KMS-11 (cell line): ENCODE data around the gene CCDC15.

Experiments
- H2AFZ ChIP-seq: fragments of 200-600 bp; sonication (generic); 2 replicates; pipeline ENCODE4 v1.6.1; 2016; ENCODE audit warnings: antibody characterized with exemption, mixed run types, low read depth
- H3K27ac ChIP-seq: fragments of 200-600 bp; sonication (generic); 2 replicates; pipeline ENCODE4 v1.6.1; 2016; ENCODE audit warnings: mild to moderate bottlenecking, mixed run types
- H3K27me3 ChIP-seq: fragments of 200-600 bp; sonication (generic); 2 replicates; pipeline ENCODE4 v1.6.1; 2017; ENCODE audit warnings: mild to moderate bottlenecking, low read depth, mixed run types, moderate library complexity; ENCODE audit not compliant: insufficient read depth
- H3K36me3 ChIP-seq: fragments of 200-600 bp; sonication (generic); 2 replicates; pipeline ENCODE4 v1.6.1; 2017; ENCODE audit warnings: mild to moderate bottlenecking, mixed run types; ENCODE audit not compliant: insufficient read depth
- H3K4me1 ChIP-seq: fragments of 200-600 bp; sonication (generic); 2 replicates; pipeline ENCODE4 v1.6.1; 2016; ENCODE audit warnings: mild to moderate bottlenecking, low read depth, mixed run types; ENCODE audit not compliant: poor library complexity, severe bottlenecking
- H3K4me2 ChIP-seq: fragments of 200-600 bp; sonication (generic); 2 replicates; pipeline ENCODE4 v1.7.0; 2016; ENCODE audit warnings: mild to moderate bottlenecking, mixed run types
- H3K4me3 ChIP-seq: fragments of 200-600 bp; sonication (generic); IDR thresholded peaks from 2 replicates; pipeline ENCODE4 v1.6.1; 2017; ENCODE audit warnings: low read depth, low read length, mixed read lengths; ENCODE audit not compliant: insufficient read depth
- H3K79me2 ChIP-seq: fragments of 200-600 bp; sonication (generic); 2 replicates; pipeline ENCODE4 v1.6.1; 2016; ENCODE audit warnings: low read depth, mixed run types; ENCODE audit not compliant: insufficient read depth
- H3K9ac ChIP-seq: fragments of 200-600 bp; sonication (generic); 2 replicates; pipeline ENCODE4 v1.6.1; 2016; ENCODE audit warnings: mild to moderate bottlenecking, mixed run types
- H4K20me1 ChIP-seq: fragments of 200-600 bp; sonication (generic); 2 replicates; pipeline ENCODE4 v1.6.1; 2016; ENCODE audit warnings: mild to moderate bottlenecking, mixed run types; ENCODE audit not compliant: insufficient read depth
- TF ChIP-seq, protein P1 (sequence below): fragments of 200-600 bp; sonication (generic); conservative IDR thresholded peaks from 2 replicates; pipeline ENCODE4 v1.6.1; 2017; ENCODE audit warnings: low read depth, mild to moderate bottlenecking, antibody characterized with exemption, low read length, moderate library complexity, mixed read lengths

The CCDC15 gene

DNA sequence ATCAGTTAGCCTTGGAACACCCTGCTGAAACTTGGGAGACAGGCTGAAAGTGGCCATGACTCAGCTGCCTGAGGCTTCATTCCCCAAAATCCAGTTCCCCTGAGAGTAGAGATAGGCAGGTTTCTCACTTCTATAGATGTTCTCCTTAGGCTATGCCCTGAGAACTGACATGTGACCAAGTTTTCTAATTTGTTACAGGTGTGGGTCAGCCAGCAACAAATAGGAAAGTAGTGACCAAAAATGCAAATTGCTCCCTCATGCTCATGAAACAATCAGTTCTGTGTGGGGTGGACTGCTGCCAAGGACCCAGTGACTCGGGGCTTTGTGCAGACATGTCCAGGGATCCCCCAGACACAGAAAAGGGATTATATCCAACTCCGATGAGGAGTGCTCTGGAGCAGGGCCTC lies 7.3 kb upstream of the CCDC15 start:
- H3K27me3 ChIP-seq, result no peaks in the 10 kb centered on the region
- no peak overlapping the region for H3K4me2 ChIP-seq
- no peak overlapping the region for H2AFZ ChIP-seq
- no peaks in the 10 kb centered on the region for H4K20me1 ChIP-seq
- no peaks in the 10 kb centered on the region for H3K36me3 ChIP-seq
- H3K27ac ChIP-seq, result no peak overlapping the region
- H3K9ac ChIP-seq, result no peak overlapping the region
- H3K4me3 ChIP-seq, result no peak overlapping the region
- no peaks in the 10 kb centered on the region for H3K4me1 ChIP-seq
- TF ChIP-seq, protein P1, sequence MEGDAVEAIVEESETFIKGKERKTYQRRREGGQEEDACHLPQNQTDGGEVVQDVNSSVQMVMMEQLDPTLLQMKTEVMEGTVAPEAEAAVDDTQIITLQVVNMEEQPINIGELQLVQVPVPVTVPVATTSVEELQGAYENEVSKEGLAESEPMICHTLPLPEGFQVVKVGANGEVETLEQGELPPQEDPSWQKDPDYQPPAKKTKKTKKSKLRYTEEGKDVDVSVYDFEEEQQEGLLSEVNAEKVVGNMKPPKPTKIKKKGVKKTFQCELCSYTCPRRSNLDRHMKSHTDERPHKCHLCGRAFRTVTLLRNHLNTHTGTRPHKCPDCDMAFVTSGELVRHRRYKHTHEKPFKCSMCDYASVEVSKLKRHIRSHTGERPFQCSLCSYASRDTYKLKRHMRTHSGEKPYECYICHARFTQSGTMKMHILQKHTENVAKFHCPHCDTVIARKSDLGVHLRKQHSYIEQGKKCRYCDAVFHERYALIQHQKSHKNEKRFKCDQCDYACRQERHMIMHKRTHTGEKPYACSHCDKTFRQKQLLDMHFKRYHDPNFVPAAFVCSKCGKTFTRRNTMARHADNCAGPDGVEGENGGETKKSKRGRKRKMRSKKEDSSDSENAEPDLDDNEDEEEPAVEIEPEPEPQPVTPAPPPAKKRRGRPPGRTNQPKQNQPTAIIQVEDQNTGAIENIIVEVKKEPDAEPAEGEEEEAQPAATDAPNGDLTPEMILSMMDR, result no peak
- no peaks in the 10 kb centered on the region for H3K79me2 ChIP-seq

DNA sequence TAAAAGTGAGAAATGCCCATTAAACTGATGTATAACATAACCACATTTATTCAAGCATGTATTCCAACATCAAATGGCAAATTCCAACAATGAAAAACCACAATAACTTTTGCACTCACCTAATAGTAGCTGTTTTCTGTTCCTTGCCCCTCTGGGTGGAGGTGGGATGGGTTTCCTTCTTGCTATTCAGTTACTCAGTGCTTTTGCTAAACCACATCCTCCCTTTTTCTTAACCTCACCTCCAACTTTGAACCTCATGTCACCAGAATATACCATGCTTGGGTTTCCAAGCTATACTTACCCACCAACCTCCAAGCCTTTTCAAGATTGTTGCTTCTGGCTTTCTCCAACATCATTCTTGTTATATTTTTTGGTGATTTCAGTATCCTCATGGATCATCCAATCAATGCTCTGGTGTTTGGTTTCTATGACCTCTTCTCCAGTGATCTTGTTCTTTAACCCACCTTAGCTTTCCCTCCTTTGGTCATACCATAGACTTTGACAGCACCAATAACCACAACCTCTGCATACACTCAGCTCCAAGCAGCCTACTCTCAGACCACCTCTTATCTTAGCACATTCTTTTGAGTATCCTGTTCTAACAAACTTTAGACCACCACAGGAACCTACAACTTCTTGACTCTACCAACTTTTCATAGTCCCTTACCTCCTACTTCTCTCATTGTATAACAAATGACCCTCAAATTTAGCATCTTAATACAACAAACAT lies 3.2 kb upstream of the CCDC15 start:
- H4K20me1 ChIP-seq, result no peaks in the 10 kb centered on the region
- H3K79me2 ChIP-seq, result no peaks in the 10 kb centered on the region
- H3K27me3 ChIP-seq, result no peaks in the 10 kb centered on the region
- H3K27ac ChIP-seq, result no peak overlapping the region
- no peaks in the 10 kb centered on the region for H3K36me3 ChIP-seq
- TF ChIP-seq, protein P1, result no peak
- no peak overlapping the region for H2AFZ ChIP-seq
- no peak overlapping the region for H3K4me2 ChIP-seq
- H3K9ac ChIP-seq, result no peak overlapping the region
- no peak overlapping the region for H3K4me3 ChIP-seq
- H3K4me1 ChIP-seq, result peaks cover 6% of the 10 kb centered on the region

DNA sequence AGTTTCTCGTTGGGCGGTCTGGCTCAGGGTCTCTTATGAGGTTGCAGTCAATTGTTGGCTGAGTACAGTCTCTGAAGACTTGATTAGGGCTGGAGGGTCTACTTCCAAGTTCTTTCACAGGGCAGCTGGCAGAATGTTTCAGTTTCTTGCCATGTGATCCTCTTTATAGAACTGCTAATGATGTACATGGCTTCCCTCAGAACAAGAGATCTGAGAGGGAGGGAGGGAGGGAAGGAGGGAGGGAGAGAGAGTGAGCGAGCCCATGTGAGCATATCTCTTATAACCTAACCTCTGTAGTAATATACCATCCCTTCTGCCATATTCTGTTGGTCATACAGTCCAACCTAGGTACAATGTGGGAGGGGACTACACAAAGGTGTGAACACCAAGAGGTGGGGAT lies 2.7 kb upstream of the CCDC15 start:
- Histone ChIP-seq H2AFZ (no peak overlapping the region), H3K9ac (no peak overlapping the region), H3K4me3 (no peak overlapping the region), H3K27me3 (no peaks in the 10 kb centered on the region), H3K36me3 (no peaks in the 10 kb centered on the region), H3K27ac (no peak overlapping the region), H3K79me2 (no peaks in the 10 kb centered on the region), H3K4me2 (no peak overlapping the region), H4K20me1 (no peaks in the 10 kb centered on the region), H3K4me1 (peaks cover 6% of the 10 kb centered on the region)
- TF ChIP-seq, protein P1, result no peak

DNA sequence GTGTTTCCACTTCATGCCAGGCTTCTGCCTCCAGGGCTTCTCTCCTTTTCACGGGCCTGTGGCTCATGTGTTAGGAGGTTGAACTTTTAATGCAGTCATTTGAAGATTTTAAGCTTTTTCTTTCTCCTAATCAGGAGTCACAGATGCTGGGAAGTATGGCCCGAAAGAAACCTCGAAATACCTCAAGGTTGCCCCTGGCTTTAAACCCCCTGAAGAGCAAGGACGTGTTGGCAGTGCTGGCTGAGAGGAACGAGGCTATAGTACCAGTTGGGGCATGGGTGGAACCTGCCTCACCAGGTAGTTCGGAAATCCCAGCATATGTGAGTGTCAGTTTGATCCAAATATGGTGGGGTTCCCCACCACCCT lies 571 bp downstream of the CCDC15 start:
- Histone ChIP-seq H3K4me2 (peak overlapping the region; percentile 90), H3K79me2 (no peaks in the 10 kb centered on the region), H3K4me3 (no peak overlapping the region), H3K4me1 (peaks cover 6% of the 10 kb centered on the region), H2AFZ (peak overlapping the region; percentile 93), H3K27ac (peak overlapping the region; percentile 47; the same call in 1 of the 2 replicates), H3K27me3 (no peaks in the 10 kb centered on the region), H4K20me1 (no peaks in the 10 kb centered on the region), H3K9ac (peak overlapping the region; percentile 65; the same call in 1 of the 2 replicates), H3K36me3 (no peaks in the 10 kb centered on the region)
- TF ChIP-seq, protein P1, result no peak
